Middle frontal gyrus (tissue), 1 donor: Measurements from ENCODE around the gene ADAMTS6.

Experiments used
- DNase-seq: peaks from one replicate; pipeline ENCODE4 v3.0.0-alpha.2; 2015; ENCODE audit warnings: low spot score; ENCODE audit errors: extremely low spot score

Gene ADAMTS6

DNA sequence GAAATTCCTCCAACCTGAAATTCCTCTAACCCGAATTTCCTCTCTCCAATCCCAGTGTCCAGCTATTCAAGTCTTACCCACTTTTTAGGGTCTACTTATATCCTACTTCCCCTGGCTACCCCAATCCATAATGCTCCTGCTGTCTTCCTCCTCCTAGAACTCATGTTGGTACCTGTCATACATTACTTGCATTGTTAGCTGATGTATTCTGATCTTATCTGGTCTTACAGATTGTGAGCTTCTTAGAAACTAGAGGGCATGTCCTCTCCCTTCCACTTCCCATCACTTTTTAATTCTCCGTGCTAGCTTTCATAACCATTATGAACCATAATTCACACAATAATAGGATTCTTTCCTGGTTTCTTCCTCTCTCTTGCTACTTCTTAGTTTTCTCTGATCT lies 376.9 kb downstream of the ADAMTS6 start:
- DNase-seq: no peak

DNA sequence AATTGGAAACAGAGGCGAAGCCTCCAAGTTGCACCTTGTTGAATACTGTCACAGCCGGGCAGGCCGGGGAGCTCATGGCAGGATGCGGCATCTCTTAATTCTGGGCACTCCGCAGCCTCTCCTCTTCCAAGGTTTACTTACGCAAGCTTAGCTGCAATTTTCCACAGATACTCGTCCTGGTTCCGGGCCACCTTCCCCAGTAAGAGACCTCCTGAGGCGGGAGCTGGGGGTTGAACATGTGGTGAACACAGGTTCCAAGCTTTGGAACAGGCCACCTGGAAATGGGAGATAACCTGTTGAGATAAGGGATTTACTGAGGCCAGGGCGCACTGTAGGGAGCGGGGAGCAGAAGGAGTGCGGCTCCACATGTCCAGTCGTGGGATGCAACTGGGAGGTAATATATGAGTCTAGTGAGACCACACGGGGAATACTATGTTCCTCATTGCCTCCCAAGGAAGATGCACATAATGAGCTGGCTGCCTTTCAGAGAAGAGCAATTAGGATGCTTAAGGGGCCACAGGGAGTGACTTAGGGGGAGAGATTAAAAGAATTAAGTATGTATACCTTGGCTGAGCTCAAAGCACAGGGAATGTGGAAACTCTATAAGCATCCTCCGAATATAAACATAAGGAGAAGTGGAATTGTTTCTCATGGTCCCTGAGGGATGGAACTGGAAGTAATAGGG lies 377.8 kb downstream of the ADAMTS6 start:
- no peak for DNase-seq

DNA sequence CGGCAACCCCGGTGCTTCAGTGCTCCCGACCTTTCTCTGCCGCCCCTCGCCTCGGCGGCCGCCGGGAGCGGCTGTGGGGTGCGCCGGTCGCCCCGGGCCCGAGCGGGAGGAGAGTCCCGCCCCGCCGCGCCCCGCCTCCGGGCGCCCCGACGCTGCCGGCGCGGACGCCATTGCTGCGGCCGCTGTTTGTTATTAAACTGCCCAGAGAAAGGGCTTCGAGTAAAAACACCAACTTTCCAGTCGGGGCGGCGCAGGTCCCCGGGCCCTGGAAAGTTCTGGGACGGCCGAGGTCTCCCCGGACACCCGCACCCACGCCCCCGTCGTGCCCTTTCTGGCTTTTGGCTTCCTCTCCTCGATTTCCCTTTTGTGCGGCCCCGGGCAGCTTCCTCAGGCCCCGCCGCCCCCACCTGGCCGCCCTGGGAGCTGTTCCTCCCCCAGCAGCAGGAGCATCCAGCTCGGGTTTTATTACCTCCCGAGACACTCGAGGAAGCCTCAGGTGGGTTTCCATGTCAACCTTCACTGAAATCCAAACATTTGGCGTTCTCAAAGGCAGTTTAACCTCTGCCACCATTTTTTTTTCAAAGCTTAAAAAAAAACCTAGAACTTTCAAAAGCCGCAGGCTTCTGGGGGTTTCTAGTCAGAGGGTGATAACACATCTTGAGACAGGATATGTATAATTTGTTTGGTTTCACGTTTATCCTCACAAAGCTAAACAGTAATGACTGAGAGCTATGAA lies 378.6 kb downstream of the ADAMTS6 start:
- no peak for DNase-seq

DNA sequence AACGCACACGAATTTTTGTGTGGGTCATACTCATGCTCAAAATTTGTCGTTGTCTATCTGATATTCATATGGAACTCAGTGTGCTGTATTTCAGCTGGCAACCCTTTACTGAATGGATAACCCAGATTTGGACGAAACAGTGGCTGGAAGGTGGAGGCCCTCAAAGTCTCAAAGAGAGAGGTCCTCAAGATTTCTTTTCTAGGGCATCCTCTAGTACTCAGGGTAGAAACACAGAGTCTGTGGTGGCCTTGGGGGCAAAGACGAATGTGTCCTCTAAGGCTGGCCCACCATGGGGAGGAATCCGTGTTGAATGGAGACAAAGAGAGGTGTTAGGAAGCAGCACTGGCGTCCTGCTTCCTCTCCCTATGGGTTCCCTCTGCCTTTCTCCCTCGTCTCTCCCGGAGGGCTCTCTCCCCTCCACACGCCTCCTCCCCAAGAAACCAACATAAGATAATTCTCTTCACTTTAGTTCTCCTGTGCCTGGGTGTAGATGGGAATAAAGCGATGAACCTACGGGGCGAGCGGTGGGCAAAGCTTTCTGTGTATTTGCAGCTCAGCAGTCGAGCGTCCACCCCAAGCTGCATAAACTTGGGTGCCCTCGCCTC lies 379.2 kb downstream of the ADAMTS6 start:
- DNase-seq: no peak

DNA sequence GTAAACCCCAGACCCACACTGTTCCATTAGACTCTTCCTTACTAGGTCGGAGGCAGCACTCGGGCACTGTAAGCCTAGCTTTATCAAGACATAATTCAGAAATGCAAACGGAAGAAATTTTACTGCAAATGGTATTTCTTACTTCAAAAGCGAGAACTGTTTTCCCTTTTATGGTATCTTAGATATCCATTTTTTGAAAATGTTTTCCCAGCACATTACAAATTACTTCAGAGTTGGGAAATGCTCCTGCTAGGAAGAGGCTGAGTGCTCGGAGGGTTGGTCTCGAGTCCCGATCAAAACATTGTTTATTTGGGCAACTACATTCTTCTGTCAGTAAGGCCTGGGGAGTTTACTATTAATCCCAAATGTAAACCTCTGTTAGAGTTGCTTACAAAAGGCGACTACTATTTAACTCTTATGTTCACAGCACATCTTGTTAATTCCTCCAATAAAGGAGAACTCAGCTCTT lies 380.1 kb downstream of the ADAMTS6 start:
- no peak for DNase-seq

DNA sequence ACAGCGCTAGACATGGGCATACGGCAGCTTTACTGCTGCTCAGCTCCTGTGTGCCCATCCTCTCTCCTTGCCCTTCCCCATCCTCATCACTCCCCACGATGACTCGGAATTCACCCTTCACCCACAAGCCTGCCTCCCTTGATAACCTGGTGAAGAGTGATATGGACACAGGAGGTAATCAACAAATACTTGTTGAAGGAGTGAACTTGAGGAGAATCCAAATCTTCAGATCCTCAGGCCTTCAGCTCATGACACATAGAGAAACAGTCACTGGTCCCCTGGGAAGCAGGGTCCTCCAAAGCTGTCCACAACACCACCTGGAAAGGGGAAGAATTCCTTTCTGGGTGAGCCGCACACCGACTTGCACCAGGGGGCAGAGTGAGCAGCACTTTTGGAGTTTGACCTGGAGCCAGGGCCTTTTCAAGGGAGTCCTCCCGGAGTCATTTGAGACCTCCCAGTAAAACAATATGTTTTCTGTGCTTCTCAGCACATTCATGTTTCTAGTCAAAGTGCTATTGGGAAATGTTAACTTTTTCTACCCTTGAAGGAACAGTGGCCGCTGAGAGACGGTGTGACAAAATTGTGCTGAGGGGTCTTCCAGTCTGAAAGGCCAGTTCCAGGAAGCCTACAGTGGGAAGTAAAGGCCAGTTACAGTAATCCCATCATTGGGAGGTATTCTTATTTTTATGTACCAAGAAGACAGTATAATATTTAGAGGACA lies 380.6 kb downstream of the ADAMTS6 start:
- DNase-seq: no peak
